Testis (tissue), 3 donors: Measurements from ENCODE around the gene CACNA2D4. TPM values are rescaled to one million over a fixed set of nuclear protein-coding genes. Genes with fewer than 3 reads are reported as not detected.

ENCODE experiments used
- DNase-seq: peaks from one replicate; pipeline ENCODE4 v3.0.0-alpha.2; 2019
- H3K27ac ChIP-seq, 2 donors: fragments of 200-600 bp; sonication (generic); one replicate each; pipeline ENCODE4 v1.5.1; 2019
- H3K27me3 ChIP-seq: fragments of 200-600 bp; sonication (generic); one replicate; pipeline ENCODE4 v1.5.1; 2019
- H3K36me3 ChIP-seq: fragments of 200-600 bp; sonication (generic); one replicate; pipeline ENCODE4 v1.5.1; 2017; ENCODE audit warnings: low read depth; ENCODE audit errors: missing control alignments
- H3K4me1 ChIP-seq: fragments of 200-600 bp; sonication (generic); one replicate; pipeline ENCODE4 v1.5.1; 2019
- H3K4me3 ChIP-seq, 2 donors: fragments of 200-600 bp; sonication (generic); one replicate each; pipeline ENCODE4 v1.5.1; 2017 to 2019
- H3K9me3 ChIP-seq: fragments of 200-600 bp; sonication (generic); one replicate; pipeline ENCODE4 v1.5.1; 2017
- CTCF ChIP-seq, 3 experiments: fragments of 450-650 bp in 2 of 3; fragments of 200-600 bp in 1 of 3; sonication (generic) in 1 of 3; IDR thresholded peaks; one replicate each; pipeline ENCODE4 v1.5.1; 2016 to 2019; ENCODE audit warnings: antibody characterized with exemption in 3 of 3, mild to moderate bottlenecking in 2 of 3, moderate library complexity in 1 of 3
- POLR2A ChIP-seq: fragments of 450-650 bp; IDR thresholded peaks from one replicate; pipeline ENCODE4 v1.6.1; 2017; ENCODE audit warnings: antibody characterized with exemption, mild to moderate bottlenecking, moderate library complexity
- WGBS, 2 donors: methylation state at CpG; one replicate each; pipeline ENCODE4 v1.1.5; 2018; 5-methylcytosine and 5-hydroxymethylcytosine counted together
- intact Hi-C: fragments of 100-400 bp; cut with DNase I; formaldehyde crosslinking; loops from one replicate; pipeline ENCODE4 v1.15.1; 2023; ENCODE audit warnings: low total_unique reads
- polyA plus RNA-seq: library from polyadenylated mRNA; stranded (reverse); fragments of 350-450 nt; fragmentation: Illumina TruSeq; extraction: RNeasy Lipid Tissue Mini Kit (QIAGEN cat#74804); gene quantifications from one replicate; pipeline ENCODE4 v1.2.3, GENCODE V29; 2014; ENCODE audit warnings: low read depth, low replicate concordance; ENCODE audit not compliant: insufficient read depth
- total RNA-seq, 2 donors: library from RNA; depleted of rRNA; stranded (reverse); fragments of >200 nt; gene quantifications; one replicate each; pipeline ENCODE4 v1.2.3, GENCODE V29; 2016

CACNA2D4 gene
- total and polyA plus RNA-seq, 3 donors from 2014 or later = 10.8 to 18.3 (median 15.8) TPM

- DNase-seq = no peak
- Histone ChIP-seq H3K27me3 (no peaks in the 10 kb centered on the region), H3K9me3 (no peaks in the 10 kb centered on the region), H3K4me1 (peaks cover 9% of the 10 kb centered on the region), H3K36me3 (no peaks in the 10 kb centered on the region), H3K4me3 (no peak overlapping the region), H3K27ac (no peak overlapping the region)
- 69 to 73% methylated on average over 21 of the region's 21 CpGs for WGBS, 2 donors
- TF ChIP-seq CTCF (IDR thresholded peaks at IDR 0.05) (no peak), POLR2A (no peak)
- intact Hi-C loops = no loop called here
Observed at GRCh38 chr12:1815814-1816729, 102.4 kb downstream of the CACNA2D4 start.

GRCh38 chr12:1815108-1815507 is 103.3 kb downstream of the CACNA2D4 start:
- TF ChIP-seq POLR2A (no peak), CTCF (IDR thresholded peaks at IDR 0.05) (no peak)
- Histone ChIP-seq H3K27me3 (no peaks in the 10 kb centered on the region), H3K4me1 (peaks cover 4% of the 10 kb centered on the region), H3K36me3 (no peaks in the 10 kb centered on the region), H3K9me3 (no peaks in the 10 kb centered on the region), H3K27ac (no peak overlapping the region), H3K4me3 (no peak overlapping the region)
- no peak for DNase-seq
- intact Hi-C loops = no loop called here
- WGBS, 2 donors = 71 to 86% methylated on average over 3 of the region's 3 CpGs

GRCh38 chr12:1814266-1814665 is 104.2 kb downstream of the CACNA2D4 start:
- H3K9me3 ChIP-seq = no peaks in the 10 kb centered on the region
- no peaks in the 10 kb centered on the region for H3K4me1 ChIP-seq
- no peak overlapping the region for H3K4me3 ChIP-seq
- H3K27ac ChIP-seq = no peak overlapping the region
- H3K36me3 ChIP-seq = no peaks in the 10 kb centered on the region
- intact Hi-C loops = no loop called here
- WGBS, 2 donors = 78 to 82% methylated on average over 8 of the region's 8 CpGs
- no peak for DNase-seq
- TF ChIP-seq POLR2A (no peak), CTCF (IDR thresholded peaks at IDR 0.05) (no peak)
- no peaks in the 10 kb centered on the region for H3K27me3 ChIP-seq

GRCh38 chr12:1812650-1813302 is 105.7 kb downstream of the CACNA2D4 start:
- TF ChIP-seq POLR2A = no peak
- no peak for TF ChIP-seq CTCF (IDR thresholded peaks at IDR 0.05)
- no peak overlapping the region for H3K4me3 ChIP-seq
- no peaks in the 10 kb centered on the region for H3K36me3 ChIP-seq
- no peaks in the 10 kb centered on the region for H3K27me3 ChIP-seq
- H3K4me1 ChIP-seq = no peaks in the 10 kb centered on the region
- no peaks in the 10 kb centered on the region for H3K9me3 ChIP-seq
- intact Hi-C loops = no loop called here
- 73 to 79% methylated on average over 17 of the region's 17 CpGs for WGBS, 2 donors
- peak overlapping the region in 1 of 2 donors; percentile 30 for H3K27ac ChIP-seq
- DNase-seq = no peak
